Prostate gland (tissue), 2 donors: ENCODE data around the gene PRDM11. TPM values are rescaled to one million over a fixed set of nuclear protein-coding genes. Genes with fewer than 3 reads are reported as not detected.

ENCODE experiments used
- DNase-seq: peaks from one replicate; pipeline ENCODE4 v3.0.0-alpha.2; 2019; ENCODE audit warnings: low spot score
- H3K27ac ChIP-seq, 2 donors: fragments of 200-600 bp; sonication (generic); 2 replicates each; pipeline ENCODE4 v1.5.1; 2017 to 2019
- H3K27me3 ChIP-seq: fragments of 200-600 bp; sonication (generic); replicated peaks from 2 replicates; pipeline ENCODE4 v1.5.1; 2019; ENCODE audit not compliant: insufficient read depth
- H3K36me3 ChIP-seq, 2 donors: fragments of 200-600 bp; sonication (generic); 1 replicate in 1 of 2; 2 replicates in 1 of 2; pipeline versions ENCODE4 v1.5.1 to v1.8.1; 2017 to 2019
- H3K4me1 ChIP-seq: fragments of 200-600 bp; sonication (generic); replicated peaks from 2 replicates; pipeline ENCODE4 v1.5.1; 2019
- H3K4me3 ChIP-seq, 2 donors: fragments of 200-600 bp; sonication (generic); 2 replicates each; pipeline ENCODE4 v1.5.1; 2017 to 2019
- H3K9me3 ChIP-seq: fragments of 200-600 bp; sonication (generic); 2 replicates; pipeline ENCODE4 v1.5.1; 2017
- CTCF ChIP-seq, 4 experiments: fragments of 200-600 bp in 2 of 4; fragments of 450-650 bp in 2 of 4; sonication (generic) in 2 of 4; IDR thresholded peaks; 1 replicate in 3 of 4; 2 replicates in 1 of 4; pipeline ENCODE4 v1.5.1; 2016 to 2019; ENCODE audit warnings: antibody characterized with exemption in 4 of 4, mild to moderate bottlenecking in 2 of 4, moderate library complexity in 2 of 4
- POLR2A ChIP-seq: fragments of 450-650 bp; IDR thresholded peaks from one replicate; pipeline ENCODE4 v1.6.1; 2016; ENCODE audit warnings: antibody characterized with exemption, mild to moderate bottlenecking
- POLR2AphosphoS5 ChIP-seq: sonication (generic); formaldehyde crosslinking; IDR thresholded peaks from one replicate; pipeline ENCODE4 v1.6.1; 2017; ENCODE audit warnings: antibody characterized with exemption
- WGBS: methylation state at CpG from one replicate; pipeline ENCODE4 v1.1.5; 2018; 5-methylcytosine and 5-hydroxymethylcytosine counted together
- intact Hi-C: fragments of 100-400 bp; cut with DNase I; formaldehyde crosslinking; loops from one replicate; pipeline ENCODE4 v1.14.2; 2022
- total RNA-seq, 2 donors: library from RNA; depleted of rRNA; stranded (reverse); fragments of >200 nt; gene quantifications; one replicate each; pipeline ENCODE4 v1.1.0, GENCODE V29; 2016

The PRDM11 gene
- total RNA-seq, 2 donors from 2014 or later, result 13.1 to 15.3 TPM

- peaks cover 9% of the 10 kb centered on the region for H3K4me1 ChIP-seq
- peak overlapping the region in 1 of 2 donors; percentile 82 for H3K27ac ChIP-seq
- H3K27me3 ChIP-seq, result no peaks in the 10 kb centered on the region
- intact Hi-C loops, result loop anchor here (2.0 kb wide), 2 partner anchors 31 to 65 kb away; partner anchors contain the start of gene PRDM11
- no peak overlapping the region for H3K4me3 ChIP-seq
- WGBS, result 72% methylated on average over 9 of the region's 9 CpGs
- no peak for DNase-seq
- peaks cover 0 to 10% of the 10 kb centered on the region in 2 donors for H3K36me3 ChIP-seq
- H3K9me3 ChIP-seq, result no peaks in the 10 kb centered on the region
- TF ChIP-seq POLR2A, result no peak
- no peak for TF ChIP-seq POLR2AphosphoS5
- TF ChIP-seq CTCF (IDR thresholded peaks at IDR 0.05), result no peak
Measured at GRCh38 chr11:45211732-45212131, 65.3 kb downstream of the PRDM11 start.

- WGBS, result 82% methylated on average over 26 of the region's 31 CpGs
- TF ChIP-seq POLR2A, result no peak
- TF ChIP-seq CTCF (IDR thresholded peaks at IDR 0.05), result no peak
- TF ChIP-seq POLR2AphosphoS5, result no peak
- H3K4me1 ChIP-seq, result peaks cover 9% of the 10 kb centered on the region
- no peak overlapping the region for H3K4me3 ChIP-seq
- no peak for DNase-seq
- H3K27ac ChIP-seq, result peak overlapping the region in 1 of 2 donors; percentile 11
- peaks cover 0 to 10% of the 10 kb centered on the region in 2 donors for H3K36me3 ChIP-seq
- intact Hi-C loops, result no loop called here
- H3K27me3 ChIP-seq, result no peaks in the 10 kb centered on the region
- no peaks in the 10 kb centered on the region for H3K9me3 ChIP-seq
Measured at GRCh38 chr11:45212566-45213315, 66.3 kb downstream of the PRDM11 start.

- H3K27me3 ChIP-seq, result no peaks in the 10 kb centered on the region
- H3K9me3 ChIP-seq, result no peaks in the 10 kb centered on the region
- H3K27ac ChIP-seq, result no peak overlapping the region
- 81% methylated on average over 12 of the region's 12 CpGs for WGBS
- intact Hi-C loops, result no loop called here
- TF ChIP-seq POLR2A, result no peak
- no peak for TF ChIP-seq POLR2AphosphoS5
- TF ChIP-seq CTCF (IDR thresholded peaks at IDR 0.05), result no peak
- DNase-seq, result no peak
- no peak overlapping the region for H3K4me3 ChIP-seq
- H3K4me1 ChIP-seq, result peaks cover 9% of the 10 kb centered on the region
- H3K36me3 ChIP-seq, result peaks cover 0 to 10% of the 10 kb centered on the region in 2 donors
Measured at GRCh38 chr11:45213316-45213665, 66.9 kb downstream of the PRDM11 start.

DNA sequence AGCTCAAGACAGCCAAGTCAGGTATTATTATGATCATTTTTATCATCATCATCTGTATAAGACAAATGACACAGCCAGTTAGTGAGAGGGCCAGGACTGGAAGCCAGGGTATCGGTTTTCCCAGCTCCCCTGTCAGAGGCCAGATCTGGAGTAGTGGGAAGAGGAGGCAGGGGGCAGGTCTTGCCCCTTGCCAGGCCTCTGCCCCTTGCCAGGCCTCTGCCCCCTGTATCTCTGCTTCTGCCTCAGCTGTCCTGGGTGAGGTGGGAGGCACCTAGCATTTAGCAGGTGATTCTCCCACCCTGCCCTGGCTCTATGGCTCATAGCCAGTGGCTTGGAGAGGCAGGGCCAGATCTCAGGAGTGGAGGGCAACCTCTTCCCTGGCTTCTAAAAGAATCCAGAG is 67.3 kb downstream of the PRDM11 start:
- H3K27ac ChIP-seq, result no peak overlapping the region
- no peak overlapping the region for H3K4me3 ChIP-seq
- H3K9me3 ChIP-seq, result no peaks in the 10 kb centered on the region
- DNase-seq, result no peak
- TF ChIP-seq CTCF (IDR thresholded peaks at IDR 0.05), result no peak
- no peak for TF ChIP-seq POLR2AphosphoS5
- TF ChIP-seq POLR2A, result no peak
- H3K36me3 ChIP-seq, result peaks cover 0 to 10% of the 10 kb centered on the region in 2 donors
- no peaks in the 10 kb centered on the region for H3K27me3 ChIP-seq
- 71% methylated on average over 1 of the region's 1 CpG for WGBS
- intact Hi-C loops, result no loop called here
- peaks cover 7% of the 10 kb centered on the region for H3K4me1 ChIP-seq
